MCF 10A (cell line): ENCODE data around the gene CNPY1. TPM values are rescaled to one million over a fixed set of nuclear protein-coding genes. Genes with fewer than 3 reads are reported as not detected.

Source experiments
- BruUV-seq: library from RNA; stranded (reverse); fragments of 400-500 nt; replicated peaks from 2 replicates; lab custom pipeline; 2021; lab: Mats Ljungman, UMichigan
- CTCF ChIA-PET: fragments of 300-600 bp; sonication (Branson Sonifier 250); formaldehyde crosslinking; extraction: SDS; loops from one replicate; lab custom pipeline; 2021; ENCODE audit warnings: antibody characterized with exemption, inconsistent platforms; lab: Yijun Ruan, JAX
- POLR2A ChIA-PET: fragments of 300-600, 350-650 bp; sonication (Branson Sonifier 250); formaldehyde crosslinking; extraction: SDS; loops from one replicate; lab custom pipeline; 2020; ENCODE audit warnings: antibody characterized with exemption, inconsistent platforms; lab: Yijun Ruan, JAX
- DNase-seq: peaks from one replicate; pipeline ENCODE4 v3.0.0-alpha.2; 2018; ENCODE audit not compliant: unreplicated experiment
- H3K27ac Mint-ChIP-seq: one replicate; pipeline ENCODE4 v1.8.0; 2022; ENCODE audit warnings: mild to moderate bottlenecking, low read depth, mixed read lengths; ENCODE audit not compliant: unreplicated experiment
- H3K27me3 Mint-ChIP-seq: one replicate; pipeline ENCODE4 v1.8.0; 2022; ENCODE audit warnings: mixed read lengths; ENCODE audit not compliant: insufficient read depth, unreplicated experiment
- H3K36me3 Mint-ChIP-seq: one replicate; pipeline ENCODE4 v1.8.0; 2022; ENCODE audit warnings: mild to moderate bottlenecking, moderate library complexity, mixed read lengths; ENCODE audit not compliant: insufficient read depth, unreplicated experiment
- H3K4me1 Mint-ChIP-seq: one replicate; pipeline ENCODE4 v1.8.0; 2022; ENCODE audit warnings: mixed read lengths; ENCODE audit not compliant: insufficient read depth, unreplicated experiment
- H3K4me3 Mint-ChIP-seq: one replicate; pipeline ENCODE4 v1.8.0; 2022; ENCODE audit warnings: mild to moderate bottlenecking, moderate library complexity, mixed read lengths; ENCODE audit not compliant: unreplicated experiment
- H3K9me3 Mint-ChIP-seq: one replicate; pipeline ENCODE4 v1.8.0; 2022; ENCODE audit warnings: mixed read lengths; ENCODE audit not compliant: unreplicated experiment
- CTCF ChIP-seq: fragments of 200-600 bp; IDR thresholded peaks from one replicate; pipeline ENCODE4 v1.8.0; 2022; ENCODE audit warnings: antibody characterized with exemption, mild to moderate bottlenecking; ENCODE audit not compliant: unreplicated experiment
- intact Hi-C: fragments of 100-400 bp; cut with micrococcal nuclease; formaldehyde crosslinking; loops from 2 replicates; pipeline ENCODE4 v1.14.1; 2022
- total RNA-seq: library from RNA; stranded (reverse); gene quantifications from 2 replicates; pipeline ENCODE4 v1.2.3, GENCODE V29; 2022

The CNPY1 gene
- total RNA-seq, 1 experiment from 2014 or later: not detected

- Mint-ChIP-seq H3K27me3 (no peaks in the 10 kb centered on the region), H3K4me3 (no peak overlapping the region), H3K36me3 (peaks cover 7% of the 10 kb centered on the region), H3K4me1 (peaks cover 18% of the 10 kb centered on the region), H3K9me3 (no peaks in the 10 kb centered on the region), H3K27ac (no peak overlapping the region)
- intact Hi-C loops: no loop called here
- ChIA-PET CTCF (interaction anchor here (1.2 to 4.9 kb wide), 2 partner anchors 14 to 21 kb away, joined by 4 to 53 read pairs; no protein-coding TSS in a partner anchor), POLR2A (no interaction called here)
- BruUV-seq: no TSS peak
- TF ChIP-seq CTCF: no peak
- DNase-seq: no peak
Observed at GRCh38 chr7:155583636-155584035, 37.3 kb upstream of the CNPY1 start.

GRCh38 chr7:155581954-155582353, 35.6 kb upstream of the CNPY1 start:
- intact Hi-C loops: no loop called here
- ChIA-PET CTCF (no interaction called here), POLR2A (no interaction called here)
- H3K9me3 Mint-ChIP-seq: no peaks in the 10 kb centered on the region
- no peak overlapping the region for H3K4me3 Mint-ChIP-seq
- peaks cover 18% of the 10 kb centered on the region for H3K4me1 Mint-ChIP-seq
- no peak for TF ChIP-seq CTCF
- H3K36me3 Mint-ChIP-seq: peaks cover 7% of the 10 kb centered on the region
- no TSS peak for BruUV-seq
- H3K27ac Mint-ChIP-seq: no peak overlapping the region
- no peak for DNase-seq
- H3K27me3 Mint-ChIP-seq: no peaks in the 10 kb centered on the region

DNA sequence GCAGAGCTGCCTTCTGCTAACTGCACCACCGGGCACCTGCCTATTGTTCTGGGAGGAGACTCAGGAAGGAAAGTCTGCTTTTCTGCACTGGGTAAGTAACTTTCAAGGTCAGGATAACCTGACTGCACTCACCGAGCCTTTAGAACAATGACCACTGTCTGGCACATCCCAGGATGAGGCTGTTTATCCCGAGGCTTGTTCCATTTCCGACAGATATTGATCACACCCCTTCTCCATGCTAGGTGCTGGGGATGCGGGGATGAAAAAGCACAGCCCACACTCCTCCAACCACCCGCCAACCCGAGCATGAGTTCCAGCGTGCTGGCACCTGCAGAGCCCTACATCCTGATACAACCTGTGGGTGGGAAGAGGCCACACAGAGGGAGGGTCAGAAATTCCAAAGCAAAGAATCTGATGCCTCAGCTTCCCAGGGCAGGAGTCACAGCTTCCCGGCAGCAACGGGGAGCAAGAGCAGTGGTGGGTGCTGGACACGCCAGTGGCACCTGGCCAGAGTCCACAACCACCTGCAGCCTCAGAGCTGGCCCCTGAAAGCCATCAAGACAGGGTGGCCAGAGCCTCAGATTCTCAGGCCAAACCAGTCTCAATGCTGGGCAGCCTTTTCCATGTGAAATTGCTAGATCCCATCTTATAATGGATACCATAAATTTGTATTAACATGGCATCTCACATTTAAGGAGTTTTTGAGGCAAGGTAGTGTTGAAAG, 34.9 kb upstream of the CNPY1 start:
- peak; percentile 44 for DNase-seq
- Mint-ChIP-seq H3K27ac (no peak overlapping the region), H3K4me3 (no peak overlapping the region), H3K27me3 (no peaks in the 10 kb centered on the region), H3K9me3 (no peaks in the 10 kb centered on the region), H3K36me3 (peaks cover 7% of the 10 kb centered on the region), H3K4me1 (peaks cover 18% of the 10 kb centered on the region)
- intact Hi-C loops: no loop called here
- POLR2A ChIA-PET: no interaction called here
- CTCF ChIA-PET: interaction anchor here (2.0 kb wide), 1 partner anchor 18 kb away, joined by 6 read pairs; no protein-coding TSS in a partner anchor
- TF ChIP-seq CTCF: no peak
- BruUV-seq: no TSS peak

DNA sequence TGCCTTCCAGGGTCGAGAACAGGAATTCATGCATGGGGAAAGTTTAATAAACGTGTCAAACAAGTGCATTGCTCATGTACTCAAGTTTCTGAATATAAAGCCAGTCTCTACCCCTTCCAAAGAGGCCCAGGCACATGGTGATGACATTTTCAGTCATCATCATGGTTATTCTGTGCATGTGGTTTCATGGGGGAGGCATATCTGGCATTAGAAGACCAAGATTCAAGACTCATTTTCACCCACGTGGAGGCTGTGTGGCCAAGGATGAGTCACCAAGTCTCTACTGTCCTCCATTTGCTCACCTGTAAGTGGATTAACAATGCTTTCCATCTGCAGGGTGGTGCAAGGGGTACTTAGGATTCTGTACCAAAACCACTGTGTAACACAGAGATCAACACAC, 34.0 kb upstream of the CNPY1 start:
- DNase-seq: peak; percentile 27
- BruUV-seq: no TSS peak
- no peaks in the 10 kb centered on the region for H3K27me3 Mint-ChIP-seq
- intact Hi-C loops: no loop called here
- POLR2A ChIA-PET: no interaction called here
- no peak for TF ChIP-seq CTCF
- peaks cover 10% of the 10 kb centered on the region for H3K36me3 Mint-ChIP-seq
- no peak overlapping the region for H3K4me3 Mint-ChIP-seq
- no peaks in the 10 kb centered on the region for H3K9me3 Mint-ChIP-seq
- CTCF ChIA-PET: interaction anchor here (0.5 to 2.0 kb wide), 2 partner anchors 19 to 189 kb away, joined by 3 to 6 read pairs; no protein-coding TSS in a partner anchor
- peaks cover 14% of the 10 kb centered on the region for H3K4me1 Mint-ChIP-seq
- no peak overlapping the region for H3K27ac Mint-ChIP-seq
